ENCODE measurements around the gene COL6A5. TPM values are rescaled to one million over a fixed set of nuclear protein-coding genes. Genes with fewer than 3 reads are reported as not detected.

COL6A5 gene
- total and polyA plus RNA-seq, 9 of the 15 experiments (the other 6 are each of a cell fraction or from before 2014, with no cell fraction given), result 1.5 to 9.7 (median 5.6) TPM

GRCh38 chr3:130386604-130387263, 41.3 kb downstream of the COL6A5 start (continued):
- TF ChIP-seq VEZF1 (CRISPR knock-in tag; IDR thresholded peaks at IDR 0.05), result no peak
- no peak for TF ChIP-seq NR0B1 (IDR thresholded peaks at IDR 0.05; ENCODE audit: partially characterized antibody)
- TF ChIP-seq ZNF696 (CRISPR knock-in tag; conservative IDR thresholded peaks at IDR 0.05), result no peak
- peak; percentile 59 for TF ChIP-seq ZNF311 (CRISPR knock-in tag; IDR thresholded peaks at IDR 0.05)
- no peak for TF ChIP-seq KDM4B (IDR thresholded peaks at IDR 0.05; ENCODE audit: borderline replicate concordance in 2 of 2, low read depth in 1 of 2)
- no peak for TF ChIP-seq ADNP (tag; IDR thresholded peaks at IDR 0.05)
- TF ChIP-seq ZSCAN29 (IDR thresholded peaks at IDR 0.05), result no peak
- no peak for TF ChIP-seq NUFIP1 (IDR thresholded peaks at IDR 0.05; ENCODE audit: partially characterized antibody)
- TF ChIP-seq TAF15 (IDR thresholded peaks at IDR 0.05; ENCODE audit: low read depth, low read length), result no peak
- no peak for TF ChIP-seq POLR2G (IDR thresholded peaks at IDR 0.05; ENCODE audit: low read depth, low read length)
- TF ChIP-seq RFX7 (CRISPR knock-in tag; IDR thresholded peaks at IDR 0.05), result no peak
- TF ChIP-seq CEBPG (CRISPR knock-in tag; IDR thresholded peaks at IDR 0.05), result no peak
- no peak for TF ChIP-seq CEBPG (tag; conservative IDR thresholded peaks at IDR 0.05 in 1 of 2, IDR thresholded peaks at IDR 0.05 in 1 of 2)
- no peak for TF ChIP-seq ZNF174 (CRISPR knock-in tag; IDR thresholded peaks at IDR 0.05)
- TF ChIP-seq PBX2 (CRISPR knock-in tag; IDR thresholded peaks at IDR 0.05; ENCODE audit: low read depth), result no peak
- TF ChIP-seq PBX2 (tag; conservative IDR thresholded peaks at IDR 0.05; ENCODE audit: low read depth), result no peak
- no peak for TF ChIP-seq IRF2 (CRISPR knock-in tag; IDR thresholded peaks at IDR 0.05)
- TF ChIP-seq AFF1 (IDR thresholded peaks at IDR 0.05; ENCODE audit: low read depth in 1 of 2, partially characterized antibody in 2 of 2), result peak in 1 of 2 experiments; percentile 56
- TF ChIP-seq NCOA6 (IDR thresholded peaks at IDR 0.05), result peak; percentile 12; the same call in 1 of the 2 replicates

Data from K562 (cell line).